Tibial nerve (tissue), 4 donors: ENCODE measurements around the gene LPO. TPM values are rescaled to one million over a fixed set of nuclear protein-coding genes. Genes with fewer than 3 reads are reported as not detected.

Experiments used
- DNase-seq, 2 donors: peaks; one replicate each; pipeline ENCODE4 v3.0.0-alpha.2; 2019; ENCODE audit warnings: low spot score in 2 of 2
- H3K27ac ChIP-seq, 4 donors: fragments of 200-600 bp; sonication (generic) in 3 of 4; one replicate each; pipeline ENCODE4 v1.5.1; 2017 to 2019; ENCODE audit warnings: mild to moderate bottlenecking in 1 of 4
- H3K27me3 ChIP-seq, 2 donors: fragments of 200-600 bp; sonication (generic) in 1 of 2; one replicate each; pipeline versions ENCODE4 v1.5.1 to v1.6.0; 2017 to 2019
- H3K36me3 ChIP-seq, 3 donors: fragments of 200-600 bp; sonication (generic); one replicate each; pipeline ENCODE4 v1.5.1; 2018 to 2019
- H3K4me1 ChIP-seq, 4 donors: fragments of 200-600 bp; sonication (generic) in 3 of 4; one replicate each; pipeline ENCODE4 v1.5.1; 2017 to 2019
- H3K4me3 ChIP-seq, 4 donors: fragments of 200-600 bp; sonication (generic) in 3 of 4; one replicate each; pipeline ENCODE4 v1.5.1; 2017 to 2019; ENCODE audit warnings: mild to moderate bottlenecking in 1 of 4, moderate library complexity in 1 of 4
- H3K9me3 ChIP-seq, 4 donors: fragments of 200-600 bp; sonication (generic) in 3 of 4; one replicate each; pipeline ENCODE4 v1.5.1; 2017 to 2019
- CTCF ChIP-seq, 5 experiments: fragments of 200-600 bp in 3 of 5; fragments of 450-650 bp in 2 of 5; sonication (generic) in 3 of 5; IDR thresholded peaks; one replicate each; pipeline ENCODE4 v1.5.1; 2016 to 2019; ENCODE audit warnings: antibody characterized with exemption in 5 of 5, mild to moderate bottlenecking in 3 of 5, moderate library complexity in 2 of 5
- EP300 ChIP-seq, 2 donors: sonication (generic); formaldehyde crosslinking; IDR thresholded peaks; one replicate each; pipeline ENCODE4 v1.6.1; 2017; ENCODE audit warnings: antibody characterized with exemption in 2 of 2, mild to moderate bottlenecking in 1 of 2
- POLR2A ChIP-seq, 2 donors: fragments of 450-650 bp; IDR thresholded peaks; one replicate each; pipeline ENCODE4 v1.6.1; 2017; ENCODE audit warnings: antibody characterized with exemption in 2 of 2, mild to moderate bottlenecking in 2 of 2, moderate library complexity in 2 of 2
- WGBS, 2 donors: methylation state at CpG; one replicate each; pipeline ENCODE4 v1.1.5; 2018; 5-methylcytosine and 5-hydroxymethylcytosine counted together
- total RNA-seq, 4 donors: library from RNA; depleted of rRNA; stranded (reverse); fragments of >200 nt; gene quantifications; one replicate each; pipeline ENCODE4 v1.1.0, GENCODE V29; 2016

LPO gene
- total RNA-seq, 4 donors from 2014 or later: not detected

- DNase-seq: no peak
- Histone ChIP-seq H3K27ac (no peak overlapping the region), H3K27me3 (no peaks in the 10 kb centered on the region), H3K36me3 (peaks cover 0 to 63% (median 5%) of the 10 kb centered on the region in 3 donors), H3K4me1 (no peaks in the 10 kb centered on the region), H3K9me3 (no peaks in the 10 kb centered on the region), H3K4me3 (no peak overlapping the region)
- 69 to 84% methylated on average over 5 of the region's 5 CpGs for WGBS, 2 donors
- TF ChIP-seq CTCF (IDR thresholded peaks at IDR 0.05) (no peak), EP300 (IDR thresholded peaks at IDR 0.05) (no peak), POLR2A (IDR thresholded peaks at IDR 0.05) (no peak)
These were observed 33.6 kb upstream of the LPO start for GRCh38 chr17:58204796-58205195.

- WGBS, 2 donors: 88 to 92% methylated on average over 8 to 11 of the region's 11 CpGs
- peaks cover 3 to 75% (median 5%) of the 10 kb centered on the region in 3 donors for H3K36me3 ChIP-seq
- H3K4me1 ChIP-seq: no peaks in the 10 kb centered on the region
- no peak overlapping the region for H3K4me3 ChIP-seq
- no peaks in the 10 kb centered on the region for H3K27me3 ChIP-seq
- no peak for TF ChIP-seq CTCF (IDR thresholded peaks at IDR 0.05)
- no peak for TF ChIP-seq EP300 (IDR thresholded peaks at IDR 0.05)
- TF ChIP-seq POLR2A (IDR thresholded peaks at IDR 0.05): no peak
- no peak for DNase-seq
- H3K9me3 ChIP-seq: no peaks in the 10 kb centered on the region
- no peak overlapping the region for H3K27ac ChIP-seq
These were observed 32.4 kb upstream of the LPO start for GRCh38 chr17:58205936-58206335.

- peaks cover 3 to 90% (median 5%) of the 10 kb centered on the region in 3 donors for H3K36me3 ChIP-seq
- DNase-seq: no peak
- no peaks in the 10 kb centered on the region for H3K27me3 ChIP-seq
- no peak overlapping the region for H3K4me3 ChIP-seq
- no peaks in the 10 kb centered on the region for H3K9me3 ChIP-seq
- TF ChIP-seq EP300 (IDR thresholded peaks at IDR 0.05) (no peak), CTCF (IDR thresholded peaks at IDR 0.05) (no peak)
- 80 to 86% methylated on average over 3 of the region's 3 CpGs for WGBS, 2 donors
- H3K4me1 ChIP-seq: no peaks in the 10 kb centered on the region
- H3K27ac ChIP-seq: no peak overlapping the region
These were observed 30.9 kb upstream of the LPO start for GRCh38 chr17:58207451-58207850.

- DNase-seq: no peak
- no peak overlapping the region for H3K27ac ChIP-seq
- no peak overlapping the region for H3K4me3 ChIP-seq
- H3K36me3 ChIP-seq: peaks cover 3 to 92% (median 5%) of the 10 kb centered on the region in 3 donors
- H3K27me3 ChIP-seq: no peaks in the 10 kb centered on the region
- TF ChIP-seq EP300 (IDR thresholded peaks at IDR 0.05): no peak
- TF ChIP-seq CTCF (IDR thresholded peaks at IDR 0.05): no peak
- TF ChIP-seq POLR2A (IDR thresholded peaks at IDR 0.05): no peak
- H3K4me1 ChIP-seq: no peaks in the 10 kb centered on the region
- WGBS, 2 donors: 92 to 95% methylated on average over 5 of the region's 5 CpGs
- no peaks in the 10 kb centered on the region for H3K9me3 ChIP-seq
These were observed 30.0 kb upstream of the LPO start for GRCh38 chr17:58208344-58208743.

GRCh38 chr17:58210922-58211321 is 27.5 kb upstream of the LPO start:
- no peak overlapping the region for H3K4me3 ChIP-seq
- TF ChIP-seq POLR2A (IDR thresholded peaks at IDR 0.05) (no peak), EP300 (IDR thresholded peaks at IDR 0.05) (no peak), CTCF (IDR thresholded peaks at IDR 0.05) (no peak)
- H3K27me3 ChIP-seq: no peaks in the 10 kb centered on the region
- 83 to 84% methylated on average over 5 of the region's 5 CpGs for WGBS, 2 donors
- H3K4me1 ChIP-seq: no peaks in the 10 kb centered on the region
- H3K36me3 ChIP-seq: peaks cover 0 to 98% (median 3%) of the 10 kb centered on the region in 3 donors
- no peak for DNase-seq
- H3K27ac ChIP-seq: no peak overlapping the region
- H3K9me3 ChIP-seq: no peaks in the 10 kb centered on the region
